T-helper 2 cell treated with Interferon-gamma antibody and Interleukin-4, amounts not matched to agents 100 ng/mL and 5 ng/mL, for 36 hours (primary cell): ENCODE measurements around the gene ZNF750. TPM values are rescaled to one million over a fixed set of nuclear protein-coding genes. Genes with fewer than 3 reads are reported as not detected.

Experiments
- intact Hi-C: fragments of 100-400 bp; cut with micrococcal nuclease; formaldehyde crosslinking; loops from one replicate; pipeline ENCODE4 v1.15.1; 2023
- total RNA-seq: library from RNA; stranded (reverse); gene quantifications from 2 replicates; pipeline ENCODE4 v1.2.3, GENCODE V29; 2022

The ZNF750 gene
- total RNA-seq, 1 donor from 2014 or later: not detected

DNA sequence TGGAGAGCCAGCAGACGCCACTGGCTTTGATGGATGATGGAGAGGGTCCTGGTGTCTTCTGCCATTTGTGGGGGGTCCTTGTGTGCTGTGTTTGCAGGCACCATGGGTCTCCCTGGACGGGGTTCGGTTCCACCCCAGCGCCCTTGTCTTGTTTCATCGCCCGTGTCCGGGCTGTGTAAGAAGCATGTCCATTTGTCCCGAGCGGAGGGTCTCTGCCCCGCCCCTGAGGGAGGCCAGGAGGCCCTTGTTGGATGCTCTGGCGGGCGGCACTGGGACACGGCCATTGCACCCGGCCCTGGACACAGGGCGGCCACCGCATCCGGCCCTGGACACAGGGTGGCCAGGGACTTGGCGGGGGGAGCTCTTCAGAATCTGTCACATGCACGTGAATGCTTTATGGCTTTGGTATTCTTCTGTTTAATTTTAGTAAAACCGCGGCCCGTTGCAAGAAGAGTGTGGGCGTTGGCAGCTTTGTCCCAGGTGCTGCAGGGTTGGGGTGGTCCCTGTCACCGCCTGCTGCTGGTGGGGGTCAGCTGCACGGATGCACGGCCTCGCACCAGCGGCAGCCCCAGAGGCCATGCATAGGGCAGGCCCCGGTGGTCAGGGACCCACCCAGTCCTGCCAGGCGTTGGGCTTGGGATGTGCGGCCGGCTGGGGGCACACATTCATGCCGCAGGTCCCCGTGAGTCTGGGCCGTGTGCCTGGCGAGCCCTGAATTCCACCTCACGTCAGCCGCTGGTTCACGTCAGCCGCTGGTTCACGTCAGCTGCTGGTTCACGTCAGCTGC lies 21.0 kb upstream of the ZNF750 start:
- intact Hi-C loops: loop anchor here (10.0 kb wide), 1 partner anchor 124 kb away; no protein-coding TSS in a partner anchor

DNA sequence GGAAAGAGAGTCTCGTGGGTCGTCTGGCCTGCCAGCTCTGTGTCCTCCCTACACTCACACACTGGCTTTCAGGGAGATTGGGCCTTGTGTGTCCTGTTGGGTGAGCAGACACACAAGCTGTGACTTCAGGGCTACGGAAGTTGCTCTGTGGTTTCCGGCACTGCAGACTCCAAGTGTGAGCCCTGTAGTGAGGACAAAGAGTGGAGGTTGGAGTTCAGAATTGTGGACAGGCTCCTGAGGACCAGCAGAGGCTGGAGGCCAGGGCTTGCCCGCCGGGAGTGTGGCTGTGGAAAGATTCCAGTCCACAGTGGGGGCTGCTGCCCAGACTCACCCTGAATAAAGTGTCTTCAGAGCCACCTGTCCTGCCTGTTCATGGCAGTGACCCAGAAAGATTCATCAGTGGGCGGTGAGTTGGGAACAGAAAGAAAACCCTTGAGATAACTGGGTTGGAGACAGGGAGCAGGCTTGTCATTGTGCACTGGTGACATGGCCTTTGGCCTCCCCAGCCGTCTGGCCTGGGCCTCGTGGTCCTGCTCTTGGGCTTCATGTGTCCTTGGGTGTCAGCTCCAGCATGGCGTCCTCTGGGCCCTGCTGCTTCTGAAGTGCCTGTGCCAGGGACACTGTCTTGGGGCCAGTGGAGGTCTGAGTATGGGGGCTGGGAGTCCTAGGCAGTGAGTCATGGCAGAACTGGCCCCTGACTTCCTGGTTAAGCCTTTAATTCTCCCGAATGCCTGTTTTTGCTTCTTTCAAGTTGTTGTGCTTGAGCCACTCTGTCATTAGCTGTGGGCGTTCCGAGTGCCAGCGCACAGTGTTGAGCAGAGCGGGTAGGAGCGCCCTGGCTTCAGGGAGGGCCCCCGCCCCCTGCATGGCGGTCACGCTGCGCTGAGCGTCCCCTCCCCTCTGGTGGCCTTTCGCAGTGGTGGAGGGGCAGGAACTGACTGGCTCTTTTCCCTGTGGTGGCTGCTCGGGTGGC lies 19.9 kb upstream of the ZNF750 start:
- intact Hi-C loops: loop anchor here (10.0 kb wide), 1 partner anchor 125 kb away; no protein-coding TSS in a partner anchor

DNA sequence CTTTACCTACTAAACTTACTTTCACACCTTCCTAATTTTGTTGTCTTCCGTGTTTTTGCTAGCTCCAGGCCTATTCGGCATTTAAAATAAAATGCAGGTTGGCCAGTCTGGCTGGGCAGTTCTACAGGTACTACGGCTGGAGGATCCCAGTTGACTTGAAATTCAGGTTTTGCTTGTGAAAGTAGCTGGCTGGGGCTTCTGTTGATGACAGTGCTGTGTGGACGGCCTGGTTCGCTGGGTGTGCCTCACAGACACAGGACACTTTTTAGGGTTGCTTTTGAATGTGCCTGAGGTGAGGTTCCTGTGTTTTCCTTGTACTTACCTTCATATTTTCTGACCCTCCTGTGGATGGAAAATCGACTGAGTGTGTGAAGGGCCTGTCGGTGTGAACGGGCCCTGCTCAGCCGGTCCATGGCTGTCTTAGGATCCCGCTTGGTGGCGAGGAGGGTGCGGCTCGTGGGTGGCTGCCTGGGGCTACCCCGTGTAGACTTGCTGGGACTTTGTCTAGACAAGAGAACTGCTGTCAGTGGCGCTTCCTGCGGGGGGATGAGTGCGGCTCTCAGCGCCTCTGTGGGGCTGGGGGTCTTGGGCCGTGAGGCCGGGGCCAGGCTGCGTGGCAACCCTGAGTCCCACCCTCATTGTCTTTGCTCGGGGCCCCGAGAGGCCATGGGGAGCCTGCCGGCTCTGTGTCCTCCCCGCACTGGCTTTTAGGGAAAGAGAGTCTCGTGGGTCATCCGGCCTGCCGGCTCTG lies 18.7 kb upstream of the ZNF750 start:
- intact Hi-C loops: no loop called here

DNA sequence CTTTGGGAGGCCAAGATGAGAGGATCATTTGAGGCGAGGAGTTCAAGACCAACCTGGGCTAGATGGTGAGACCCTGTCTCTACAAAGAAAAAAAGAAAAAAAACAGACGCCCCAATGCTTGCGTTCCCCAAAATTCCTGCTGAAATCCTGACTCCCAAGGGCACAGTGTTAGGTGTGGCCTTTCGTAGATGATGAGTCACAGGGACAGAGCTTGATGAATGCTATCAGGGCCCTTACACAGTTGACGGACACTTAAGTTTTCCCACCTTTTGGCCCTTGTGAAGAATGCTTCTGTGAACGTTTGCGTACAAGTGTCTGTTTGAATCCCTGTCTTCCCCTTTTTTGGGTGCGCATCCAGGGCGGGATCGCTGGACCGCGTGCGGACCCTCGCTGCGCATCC lies 16.5 kb upstream of the ZNF750 start:
- intact Hi-C loops: no loop called here

DNA sequence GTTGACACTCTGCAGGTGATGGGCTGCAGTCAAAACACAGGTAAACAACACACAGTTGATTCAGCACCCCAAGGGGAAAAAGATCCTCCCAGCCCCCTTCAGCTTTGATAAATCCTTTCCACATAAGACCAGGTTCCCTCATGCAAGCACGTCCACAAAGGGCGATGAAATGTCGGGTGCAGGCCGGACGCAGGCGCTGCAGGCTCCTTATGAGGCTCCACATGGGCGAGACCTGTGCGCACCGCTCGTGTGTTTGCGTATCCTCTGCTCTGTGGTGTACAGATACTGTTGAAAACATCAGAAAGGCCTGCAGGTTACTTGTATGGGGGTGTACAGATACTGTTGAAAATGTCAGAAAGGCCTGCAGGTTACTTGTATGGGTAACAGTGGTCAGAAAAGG lies 14.4 kb upstream of the ZNF750 start:
- intact Hi-C loops: no loop called here

DNA sequence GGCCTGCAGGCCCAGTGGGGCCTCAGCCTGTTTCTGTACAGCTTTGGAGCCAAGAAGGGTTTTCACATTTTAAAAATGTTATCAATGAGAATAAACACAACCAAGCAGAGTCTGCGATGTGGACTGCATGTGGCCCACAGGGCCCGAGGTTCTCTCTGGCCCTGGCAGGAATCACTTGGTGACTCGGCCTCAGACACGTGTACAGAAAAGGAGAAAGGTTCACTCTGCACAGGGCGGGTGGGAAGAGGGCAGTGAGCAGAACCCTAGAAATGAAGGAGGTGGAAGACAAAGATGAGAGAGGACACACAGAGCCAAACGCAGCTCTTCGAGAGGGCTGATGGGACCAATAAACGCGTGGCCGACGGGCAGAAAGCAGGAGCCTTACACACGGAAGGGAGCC lies 11.6 kb upstream of the ZNF750 start:
- intact Hi-C loops: no loop called here

DNA sequence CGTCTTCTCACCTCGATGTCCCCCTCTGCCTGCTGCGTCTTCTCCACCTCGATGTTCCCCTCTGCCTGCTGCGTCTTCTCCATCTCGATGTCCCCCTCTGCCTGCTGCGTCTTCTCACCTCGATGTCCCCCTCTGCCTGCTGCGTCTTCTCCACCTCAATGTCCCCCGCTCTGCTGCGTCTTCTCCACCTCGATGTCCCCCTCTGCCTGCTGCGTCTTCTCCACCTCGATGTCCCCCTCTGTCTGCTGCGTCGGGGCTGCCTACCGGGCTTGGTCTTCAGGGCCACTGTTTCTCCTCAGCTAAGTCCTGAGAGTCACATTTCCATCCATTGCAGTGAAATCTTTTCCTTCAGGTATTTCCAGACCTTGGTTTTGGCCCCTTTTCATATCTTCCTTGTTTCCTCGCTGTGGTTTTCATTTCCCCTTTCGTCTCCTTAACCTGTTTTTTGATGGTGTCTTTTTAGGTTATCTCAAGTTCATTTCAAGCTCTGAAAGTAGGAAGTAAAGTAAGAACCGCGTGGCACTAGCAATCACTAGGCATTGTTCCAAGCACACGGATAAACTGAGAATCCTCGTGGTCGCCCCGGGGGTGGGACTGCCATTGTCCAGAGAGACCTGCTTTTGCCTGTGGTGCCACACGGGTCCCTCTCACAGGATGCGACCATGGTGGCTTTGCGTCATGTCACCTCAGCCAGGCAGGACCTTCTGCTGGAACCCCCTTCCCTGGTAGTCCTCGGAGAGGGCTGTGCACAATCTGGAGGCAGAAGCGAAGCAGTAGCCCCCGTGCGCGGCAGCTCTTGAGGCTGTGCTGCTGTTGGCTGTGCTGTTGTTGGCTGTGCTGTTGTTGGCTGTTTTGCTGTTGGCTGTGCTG lies 9.5 kb upstream of the ZNF750 start:
- intact Hi-C loops: no loop called here

DNA sequence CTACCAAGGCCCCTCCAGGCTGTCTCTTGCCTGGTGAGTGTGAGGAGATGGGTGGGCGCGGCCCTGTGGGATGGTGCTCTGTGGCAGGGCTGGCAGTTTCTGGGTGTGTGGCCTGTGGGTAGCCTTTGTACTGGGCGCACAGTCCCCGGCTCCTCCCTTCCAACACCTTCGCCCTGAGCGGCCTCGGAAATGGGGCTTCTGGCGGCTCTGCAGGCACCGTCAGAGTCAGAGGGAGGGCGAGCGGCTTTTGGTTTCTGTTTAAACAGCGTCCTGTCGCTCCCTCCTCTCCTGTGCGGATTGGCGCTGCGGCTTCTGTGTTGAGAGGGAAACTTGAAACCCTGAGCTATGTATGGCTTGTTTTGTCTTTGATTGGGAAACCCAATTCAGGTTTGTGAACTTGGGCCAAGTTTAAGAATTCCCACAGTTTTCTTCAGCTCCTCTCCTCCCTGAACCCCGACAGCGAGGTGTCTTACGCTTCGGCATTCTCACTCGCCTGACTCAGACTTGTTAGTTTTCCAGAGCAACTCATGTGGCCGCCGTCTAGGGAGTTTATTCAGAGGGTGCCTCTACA lies 8.3 kb upstream of the ZNF750 start:
- intact Hi-C loops: no loop called here

DNA sequence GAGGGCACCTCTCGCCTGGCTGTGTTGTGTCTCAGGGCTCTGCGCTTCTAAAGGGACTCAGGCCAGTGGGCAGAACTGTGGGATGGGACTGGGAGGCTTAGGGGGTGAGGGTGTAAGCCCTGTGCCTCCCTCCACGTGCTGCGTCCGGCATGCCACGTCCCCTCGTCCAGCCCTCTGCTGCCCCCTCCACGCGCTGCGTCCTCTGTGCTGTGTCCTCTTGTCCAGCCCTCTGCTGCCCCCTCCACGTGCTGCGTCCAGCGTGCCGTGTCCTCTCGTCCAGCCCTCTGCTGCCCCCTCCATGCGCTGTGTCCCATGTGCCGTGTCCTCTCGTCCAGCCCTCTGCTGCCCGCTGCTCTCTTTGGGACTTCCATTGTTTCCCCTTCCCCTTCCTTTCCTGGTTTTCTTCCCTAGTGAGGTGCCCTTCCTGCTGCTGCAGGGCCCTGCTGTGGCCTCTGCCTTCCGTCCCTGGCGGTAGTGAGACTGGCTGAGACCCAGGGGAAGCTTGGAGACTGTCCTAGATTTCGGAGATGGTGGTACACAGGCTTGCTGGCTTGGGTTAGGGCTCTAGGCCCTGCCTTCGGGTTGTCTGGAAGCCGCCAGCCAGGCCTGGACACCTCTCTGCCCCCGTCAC lies 6.4 kb upstream of the ZNF750 start:
- intact Hi-C loops: no loop called here

DNA sequence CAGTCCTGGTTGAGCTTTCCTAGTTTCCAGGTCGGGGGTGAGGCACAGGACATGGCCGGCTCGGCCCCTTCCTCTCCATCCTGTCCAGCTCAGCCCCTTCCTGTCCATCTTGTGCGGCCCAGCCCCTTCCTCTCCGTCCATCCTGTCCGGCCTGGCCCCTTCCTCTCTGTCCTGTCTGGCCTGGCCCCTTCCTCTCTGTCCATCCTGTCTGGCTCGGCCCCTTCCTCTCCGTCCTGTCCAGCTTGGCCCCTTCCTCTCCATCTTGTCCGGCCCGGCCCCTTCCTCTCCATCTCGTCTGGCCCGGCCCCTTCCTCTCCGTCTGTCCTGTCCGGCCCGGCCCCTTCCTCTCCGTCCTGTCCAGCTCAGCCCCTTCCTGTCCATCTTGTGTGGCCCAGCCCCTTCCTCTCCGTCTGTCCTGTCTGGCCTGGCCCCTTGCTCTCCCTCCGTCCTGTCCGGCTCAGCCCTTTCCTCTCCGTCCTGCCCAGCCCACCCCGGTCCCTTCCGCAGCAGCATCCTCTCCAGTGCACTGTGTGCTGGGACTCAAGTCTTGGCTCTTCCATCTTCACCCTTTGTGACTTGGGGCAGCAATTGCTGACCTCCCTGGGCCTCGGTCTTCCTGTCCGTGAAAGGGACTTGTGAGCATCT lies 5.5 kb upstream of the ZNF750 start:
- intact Hi-C loops: no loop called here

DNA sequence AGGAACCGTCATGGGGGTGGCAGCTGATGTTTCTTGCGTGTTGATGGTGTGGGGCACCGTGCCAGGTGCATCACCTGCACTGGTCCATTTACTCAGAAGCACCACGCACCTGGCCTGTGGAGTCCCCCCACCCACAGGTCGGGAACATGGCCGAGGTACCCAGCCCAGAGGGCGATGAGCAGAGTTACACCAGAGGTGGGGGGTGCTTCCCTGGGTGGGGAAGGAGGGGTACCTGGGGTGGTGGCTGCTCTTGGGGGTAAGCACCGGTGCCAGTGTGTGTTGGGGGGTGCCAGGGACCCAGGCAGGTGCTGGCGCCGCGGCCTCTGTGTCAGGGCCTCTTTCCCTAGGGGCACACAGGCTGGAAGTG lies 5.0 kb upstream of the ZNF750 start:
- intact Hi-C loops: no loop called here

DNA sequence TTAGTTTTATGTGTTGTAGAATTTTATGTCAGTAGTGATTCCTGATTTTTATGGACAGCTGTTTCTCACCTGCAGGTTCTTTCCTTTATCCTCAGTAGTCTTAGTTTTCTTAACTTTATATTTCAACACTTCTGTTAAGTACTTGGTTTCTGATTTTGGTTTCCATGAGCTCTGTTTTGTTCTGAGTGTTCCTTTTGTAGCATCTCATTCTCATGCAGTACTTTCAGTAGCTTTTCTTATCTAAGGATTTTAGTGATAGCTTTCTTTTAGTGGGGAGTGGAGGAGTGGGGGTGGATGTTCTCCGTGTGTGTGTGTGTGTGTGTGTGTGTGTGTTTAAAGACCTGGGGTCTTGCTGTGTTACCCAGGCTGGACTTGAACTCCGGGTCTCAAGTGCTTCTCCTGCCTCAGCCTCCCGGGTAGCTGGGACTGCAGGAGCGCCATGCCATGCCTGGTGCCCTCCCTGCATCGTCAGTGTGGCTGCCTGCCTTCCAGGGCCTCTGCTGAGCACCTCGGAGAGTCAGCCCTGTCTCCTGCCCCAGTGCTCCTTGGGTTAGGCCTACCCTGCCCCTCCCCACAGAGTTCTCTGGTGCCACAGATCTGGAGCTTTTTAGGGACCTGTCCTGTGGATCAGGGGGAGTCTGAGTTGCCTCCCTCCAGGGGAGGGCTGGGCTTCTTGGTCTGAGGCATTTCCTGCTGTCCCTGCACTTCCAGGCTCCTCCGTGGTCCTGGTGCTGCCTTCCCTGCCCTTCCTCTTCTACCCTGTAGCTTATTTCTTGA lies 4.3 kb upstream of the ZNF750 start:
- intact Hi-C loops: no loop called here

DNA sequence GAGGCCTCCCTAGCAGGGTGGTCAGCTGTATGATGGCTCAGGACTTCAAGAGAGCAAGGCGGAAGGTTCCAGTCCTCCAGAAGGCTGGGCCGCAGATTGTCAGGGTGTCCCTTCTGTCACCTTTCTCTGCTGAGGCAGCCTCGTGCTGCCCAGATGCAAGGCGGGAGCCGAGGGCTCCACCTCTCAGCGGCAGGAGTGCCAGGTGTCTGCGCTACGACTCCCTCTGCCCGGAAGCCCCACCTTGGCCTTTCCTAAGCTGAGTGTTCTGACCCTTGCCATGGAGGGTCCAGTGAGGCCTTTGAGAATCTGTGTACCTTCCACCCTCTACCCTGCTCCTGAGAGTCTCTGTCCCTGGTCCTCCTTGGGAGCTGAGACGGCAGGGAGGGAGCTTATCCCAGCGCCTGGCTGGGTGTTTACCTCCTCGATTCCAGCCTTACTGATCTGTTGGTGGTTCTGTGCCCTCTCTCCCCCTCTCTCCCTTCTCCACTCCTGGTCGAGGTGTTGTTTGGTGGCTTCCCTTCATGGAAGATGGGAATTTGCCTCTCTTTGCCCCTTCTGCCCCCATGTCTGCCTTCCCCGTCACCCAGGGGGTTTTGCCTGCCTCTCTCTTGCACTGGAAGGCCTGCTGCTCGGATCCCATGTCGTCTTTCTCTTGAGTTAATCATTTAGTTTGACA lies 2.2 kb upstream of the ZNF750 start:
- intact Hi-C loops: no loop called here

DNA sequence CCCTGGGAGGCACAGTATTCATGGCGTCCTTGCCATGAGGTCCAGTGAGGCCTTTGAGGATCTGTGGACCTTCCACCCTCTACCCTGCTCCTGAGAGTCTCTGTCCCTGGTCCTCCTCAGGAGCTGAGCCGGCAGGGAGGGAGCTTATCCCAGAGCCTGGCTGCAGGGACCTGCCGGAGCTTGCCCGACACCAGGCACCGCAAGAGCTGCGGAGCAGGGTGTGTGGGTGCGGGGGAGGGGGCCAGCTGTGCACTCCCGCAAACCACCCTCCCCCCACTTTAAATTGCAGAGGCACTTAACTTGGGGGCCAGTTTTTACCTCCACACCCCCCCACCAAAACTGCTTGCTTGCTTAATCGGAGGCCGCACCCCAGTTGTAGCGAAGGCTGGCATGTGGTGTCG lies 609 bp upstream of the ZNF750 start:
- intact Hi-C loops: no loop called here

DNA sequence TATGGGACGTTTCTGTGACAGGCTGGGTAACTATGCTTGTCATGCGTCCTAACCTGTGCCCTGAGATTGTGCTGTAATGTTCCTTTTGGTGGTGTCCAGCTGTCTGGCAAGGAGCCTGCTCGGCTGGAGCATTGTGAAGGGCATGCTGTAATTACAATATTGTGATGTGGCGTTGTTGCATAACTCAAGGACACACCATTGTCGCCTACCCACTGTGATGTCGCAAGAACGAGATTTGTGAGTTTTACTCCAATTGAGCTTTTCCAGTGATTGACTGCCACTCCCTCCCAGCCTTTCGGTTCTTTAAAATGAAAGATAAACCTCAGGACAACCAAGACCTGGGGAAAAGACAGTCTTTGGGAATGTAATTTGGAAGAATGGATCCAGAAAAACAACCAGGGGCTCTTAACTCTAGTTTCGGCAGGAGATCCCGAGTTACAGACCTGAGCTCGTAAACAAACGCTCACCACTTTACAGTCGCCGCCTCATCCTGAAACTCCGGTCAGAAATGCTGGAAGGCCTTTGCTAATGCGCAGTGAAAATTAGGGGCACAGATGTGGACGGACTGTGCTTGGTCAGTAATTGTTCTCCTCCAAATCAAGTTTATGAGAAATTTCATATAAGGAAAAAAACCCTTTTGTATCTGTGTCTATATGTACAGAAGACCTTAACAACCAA lies 1.3 kb downstream of the ZNF750 start:
- intact Hi-C loops: no loop called here

DNA sequence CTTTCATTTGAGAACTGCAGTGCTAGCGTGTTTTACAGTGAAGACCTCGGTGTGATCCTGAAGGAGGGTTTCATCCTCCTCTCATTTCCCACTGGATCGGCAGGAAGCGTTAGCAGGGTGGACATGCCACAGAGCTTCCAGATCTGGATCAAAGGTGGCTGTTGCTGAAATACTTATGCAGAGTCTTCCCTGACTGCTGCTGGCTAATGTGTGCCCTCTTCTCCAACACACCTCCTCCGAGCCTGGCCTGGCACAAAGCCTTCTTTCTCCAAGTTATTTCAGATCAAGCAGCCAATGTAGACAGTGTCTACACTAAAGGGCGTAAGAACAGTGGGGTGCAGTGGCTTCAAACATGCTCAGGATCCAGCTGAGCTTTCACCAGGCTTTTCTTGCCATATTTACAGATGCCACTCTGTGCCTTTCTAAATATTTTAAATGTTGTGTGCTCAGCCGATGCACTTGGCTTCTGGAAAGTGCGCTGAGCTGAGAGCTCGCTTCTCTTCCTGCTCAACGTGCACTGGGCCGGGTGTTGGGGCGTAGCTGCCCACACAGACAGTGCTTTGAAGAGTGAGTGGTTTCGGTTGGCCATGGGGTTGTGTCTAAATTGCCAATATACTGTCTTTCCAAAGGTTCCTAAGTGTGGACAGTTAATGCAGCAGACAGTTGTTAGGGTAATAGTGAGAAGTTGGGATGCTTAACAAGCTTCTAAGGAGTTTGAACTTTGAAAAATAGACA lies 2.1 kb downstream of the ZNF750 start:
- intact Hi-C loops: no loop called here
